Activated CD4-positive, alpha-beta T cell treated with anti-CD3 and anti-CD28 coated beads, Interleukin-2, amount 10 ng/mL, durations not matched to agents 7 days and 5 days (primary cell): Measurements from ENCODE around the gene SEC22B. TPM values are rescaled to one million over a fixed set of nuclear protein-coding genes. Genes with fewer than 3 reads are reported as not detected.
"Not testable (repeated sequence)": the region's sequence is repeated elsewhere in the genome, so short reads cannot be mapped to it uniquely, and the experiment has no call there.

ENCODE experiments used
- CTCF ChIA-PET: fragments of 350-600 bp; sonication (Branson Sonifier 250); formaldehyde crosslinking; loops from one replicate; lab custom pipeline; 2021; ENCODE audit warnings: antibody characterized with exemption; lab: Charles Lee
- POLR2A ChIA-PET: fragments of 350-600 bp; sonication (Branson Sonifier 250); formaldehyde crosslinking; loops from one replicate; lab custom pipeline; 2021; ENCODE audit warnings: antibody characterized with exemption; lab: Charles Lee
- DNase-seq: peaks from one replicate; pipeline ENCODE4 v3.0.0-alpha.2; 2020
- H3K27ac Mint-ChIP-seq: one replicate; pipeline ENCODE4 v1.8.0; 2021; ENCODE audit warnings: mild to moderate bottlenecking, moderate library complexity, mixed read lengths
- H3K27me3 Mint-ChIP-seq: one replicate; pipeline ENCODE4 v1.8.0; 2021; ENCODE audit warnings: mixed read lengths
- H3K36me3 Mint-ChIP-seq: one replicate; pipeline ENCODE4 v1.8.0; 2021; ENCODE audit warnings: low read depth, mixed read lengths
- H3K4me1 Mint-ChIP-seq: one replicate; pipeline ENCODE4 v1.8.0; 2021; ENCODE audit warnings: mixed read lengths
- H3K4me3 Mint-ChIP-seq: one replicate; pipeline ENCODE4 v1.8.0; 2021; ENCODE audit warnings: mild to moderate bottlenecking, moderate library complexity, mixed read lengths
- H3K9me3 Mint-ChIP-seq: one replicate; pipeline ENCODE4 v1.8.0; 2021; ENCODE audit warnings: mixed read lengths
- total RNA-seq, 2 experiments: library from RNA; stranded (reverse); gene quantifications; one replicate each; pipeline ENCODE4 v1.2.3, GENCODE V29; 2021

Gene SEC22B
- 10 to 100 TPM; 24.4 to 28.1 TPM for total RNA-seq

GRCh38 chr1:120176092-120176855, at the start of gene SEC22B:
Gene SEC22B, minus strand, starts transcription at chr1:120176520. Its CDS starts 139 bp downstream, at chr1:120176381.
- DNase-seq, result peak; percentile 92
- Mint-ChIP-seq H3K4me3 (peak within 1 kb of the TSS; percentile 96), H3K27me3 (no peaks in the 10 kb centered on the region), H3K27ac (peak within 1 kb of the TSS; percentile 98), H3K4me1 (peaks cover 5% of the 10 kb centered on the region), H3K9me3 (no peaks in the 10 kb centered on the region), H3K36me3 (peaks cover 6% of the 10 kb centered on the region)
- CTCF ChIA-PET, result no interaction called here
- POLR2A ChIA-PET, result no interaction called here

GRCh38 chr1:120217933-120218332, 41.6 kb upstream of the SEC22B start:
- CTCF ChIA-PET, H3K27ac Mint-ChIP-seq, H3K36me3 Mint-ChIP-seq, H3K9me3 Mint-ChIP-seq, POLR2A ChIA-PET, H3K4me3 Mint-ChIP-seq, H3K27me3 Mint-ChIP-seq, DNase-seq, H3K4me1 Mint-ChIP-seq: not testable (repeated sequence)

GRCh38 chr1:120217175-120217929, 41.0 kb upstream of the SEC22B start:
- H3K27ac Mint-ChIP-seq, DNase-seq, H3K9me3 Mint-ChIP-seq, POLR2A ChIA-PET, H3K36me3 Mint-ChIP-seq, CTCF ChIA-PET, H3K4me3 Mint-ChIP-seq, H3K27me3 Mint-ChIP-seq, H3K4me1 Mint-ChIP-seq: not testable (repeated sequence)

GRCh38 chr1:120213606-120214005, 37.3 kb upstream of the SEC22B start:
- H3K4me3 Mint-ChIP-seq, H3K27ac Mint-ChIP-seq, H3K9me3 Mint-ChIP-seq, H3K4me1 Mint-ChIP-seq, DNase-seq, POLR2A ChIA-PET, H3K27me3 Mint-ChIP-seq, CTCF ChIA-PET, H3K36me3 Mint-ChIP-seq: not testable (repeated sequence)

GRCh38 chr1:120210754-120211153, 34.4 kb upstream of the SEC22B start:
- H3K9me3 Mint-ChIP-seq, H3K27me3 Mint-ChIP-seq, H3K4me1 Mint-ChIP-seq, DNase-seq, POLR2A ChIA-PET, H3K4me3 Mint-ChIP-seq, H3K36me3 Mint-ChIP-seq, CTCF ChIA-PET, H3K27ac Mint-ChIP-seq: not testable (repeated sequence)

GRCh38 chr1:120196863-120197775, 20.8 kb upstream of the SEC22B start:
- DNase-seq, H3K27ac Mint-ChIP-seq, POLR2A ChIA-PET, H3K9me3 Mint-ChIP-seq, H3K4me1 Mint-ChIP-seq, H3K36me3 Mint-ChIP-seq, CTCF ChIA-PET, H3K27me3 Mint-ChIP-seq: not testable (repeated sequence)
- H3K4me3 Mint-ChIP-seq, result peak overlapping the region; percentile 48

GRCh38 chr1:120188626-120189025, 12.3 kb upstream of the SEC22B start:
- H3K27me3 Mint-ChIP-seq, POLR2A ChIA-PET, H3K27ac Mint-ChIP-seq, H3K4me1 Mint-ChIP-seq, H3K36me3 Mint-ChIP-seq, H3K4me3 Mint-ChIP-seq, H3K9me3 Mint-ChIP-seq, DNase-seq, CTCF ChIA-PET: not testable (repeated sequence)

GRCh38 chr1:120182176-120182707, 5.9 kb upstream of the SEC22B start:
- H3K9me3 Mint-ChIP-seq, H3K27me3 Mint-ChIP-seq, CTCF ChIA-PET, H3K4me1 Mint-ChIP-seq, POLR2A ChIA-PET, H3K27ac Mint-ChIP-seq, H3K36me3 Mint-ChIP-seq, DNase-seq, H3K4me3 Mint-ChIP-seq: not testable (repeated sequence)

- CTCF ChIA-PET, H3K4me1 Mint-ChIP-seq, DNase-seq, H3K4me3 Mint-ChIP-seq, H3K9me3 Mint-ChIP-seq, H3K27me3 Mint-ChIP-seq, H3K36me3 Mint-ChIP-seq, H3K27ac Mint-ChIP-seq: not testable (repeated sequence)
- POLR2A ChIA-PET, result interaction anchor here (0.7 kb wide), 1 partner anchor 206 kb away, joined by 9 read pairs; no protein-coding TSS in a partner anchor
Measured at GRCh38 chr1:120179811-120180690, 3.7 kb upstream of the SEC22B start.

GRCh38 chr1:120178799-120179756, 2.8 kb upstream of the SEC22B start:
- ChIA-PET POLR2A (interaction anchor here (0.7 kb wide), 1 partner anchor 205 kb away, joined by 9 read pairs; no protein-coding TSS in a partner anchor), CTCF (no interaction called here)
- no peak overlapping the region for H3K4me3 Mint-ChIP-seq
- H3K27me3 Mint-ChIP-seq, result no peaks in the 10 kb centered on the region
- peaks cover 5% of the 10 kb centered on the region for H3K4me1 Mint-ChIP-seq
- DNase-seq, result no peak
- no peak overlapping the region for H3K27ac Mint-ChIP-seq
- H3K36me3 Mint-ChIP-seq, result peaks cover 6% of the 10 kb centered on the region
- H3K9me3 Mint-ChIP-seq, result no peaks in the 10 kb centered on the region

- CTCF ChIA-PET, H3K4me3 Mint-ChIP-seq, H3K4me1 Mint-ChIP-seq, DNase-seq, H3K9me3 Mint-ChIP-seq, H3K27ac Mint-ChIP-seq, H3K27me3 Mint-ChIP-seq, POLR2A ChIA-PET, H3K36me3 Mint-ChIP-seq: not testable (repeated sequence)
Measured at GRCh38 chr1:120178058-120178457, 1.7 kb upstream of the SEC22B start.
